HG03439 (cell line): ENCODE measurements around the gene ATP2C1.
"Not testable (repeated sequence)": the region's sequence is repeated elsewhere in the genome, so short reads cannot be mapped to it uniquely, and the experiment has no call there.

Experiments
- ATAC-seq: cut with Tn5 transposase; IDR thresholded peaks from one replicate; pipeline ENCODE4 v1.9.1; 2021; ENCODE audit warnings: mild to moderate bottlenecking, moderate library complexity; ENCODE audit not compliant: unreplicated experiment

ATP2C1 gene

GRCh38 chr3:130972592-130972991, 78.7 kb downstream of the ATP2C1 start:
- ATAC-seq: not testable (repeated sequence)

- no peak for ATAC-seq
These were observed 79.5 kb downstream of the ATP2C1 start for GRCh38 chr3:130973406-130973805.

GRCh38 chr3:130974201-130974600, 80.3 kb downstream of the ATP2C1 start:
- no peak for ATAC-seq

- no peak for ATAC-seq
These were observed 81.4 kb downstream of the ATP2C1 start for GRCh38 chr3:130975251-130975650.

- no peak for ATAC-seq
These were observed 82.8 kb downstream of the ATP2C1 start for GRCh38 chr3:130976706-130977105.

GRCh38 chr3:130979117-130979516, 85.2 kb downstream of the ATP2C1 start:
- ATAC-seq: no peak

GRCh38 chr3:130981469-130981868, 87.6 kb downstream of the ATP2C1 start:
- no peak for ATAC-seq

GRCh38 chr3:130990282-130990681, 96.4 kb downstream of the ATP2C1 start:
- no peak for ATAC-seq

GRCh38 chr3:130991126-130991525, 97.2 kb downstream of the ATP2C1 start:
- ATAC-seq: no peak

- ATAC-seq: no peak
These were observed 98.5 kb downstream of the ATP2C1 start for GRCh38 chr3:130992344-130992743.

- no peak for ATAC-seq
These were observed 103.4 kb downstream of the ATP2C1 start for GRCh38 chr3:130997289-130997688.

- no peak for ATAC-seq
These were observed 107.2 kb downstream of the ATP2C1 start for GRCh38 chr3:131001071-131001470.

GRCh38 chr3:131004603-131005002, 110.7 kb downstream of the ATP2C1 start:
- no peak for ATAC-seq

- ATAC-seq: no peak
These were observed 113.4 kb downstream of the ATP2C1 start for GRCh38 chr3:131007256-131007655.

GRCh38 chr3:131007782-131008181, 113.9 kb downstream of the ATP2C1 start:
- ATAC-seq: no peak

GRCh38 chr3:131008326-131008725, 114.4 kb downstream of the ATP2C1 start:
- no peak for ATAC-seq

- ATAC-seq: no peak
These were observed 115.8 kb downstream of the ATP2C1 start for GRCh38 chr3:131009698-131010097.

- ATAC-seq: no peak
These were observed 125.1 kb downstream of the ATP2C1 start for GRCh38 chr3:131018970-131019369.

GRCh38 chr3:131020122-131020693, 126.3 kb downstream of the ATP2C1 start:
- ATAC-seq: no peak

- ATAC-seq: no peak
These were observed 131.7 kb downstream of the ATP2C1 start for GRCh38 chr3:131025539-131025938.

GRCh38 chr3:131026321-131027151, 132.7 kb downstream of the ATP2C1 start, which contains the start of the genes ASTE1 and NEK11:
Gene ASTE1 (minus strand): TSS chr3:131026825. CDS start chr3:131025306, 1,519 bp downstream.
Gene NEK11 (plus strand): TSS chr3:131026877. CDS start chr3:131029709, 2,832 bp downstream.
- peak; percentile 99 for ATAC-seq

- no peak for ATAC-seq
These were observed 135.0 kb downstream of the ATP2C1 start for GRCh38 chr3:131028844-131029243.
